ENCODE measurements around the gene MYRFL. TPM values are rescaled to one million over a fixed set of nuclear protein-coding genes. Genes with fewer than 3 reads are reported as not detected.

Gene MYRFL
- total RNA-seq, 1 experiment from 2014 or later, result 0.57 TPM

DNA sequence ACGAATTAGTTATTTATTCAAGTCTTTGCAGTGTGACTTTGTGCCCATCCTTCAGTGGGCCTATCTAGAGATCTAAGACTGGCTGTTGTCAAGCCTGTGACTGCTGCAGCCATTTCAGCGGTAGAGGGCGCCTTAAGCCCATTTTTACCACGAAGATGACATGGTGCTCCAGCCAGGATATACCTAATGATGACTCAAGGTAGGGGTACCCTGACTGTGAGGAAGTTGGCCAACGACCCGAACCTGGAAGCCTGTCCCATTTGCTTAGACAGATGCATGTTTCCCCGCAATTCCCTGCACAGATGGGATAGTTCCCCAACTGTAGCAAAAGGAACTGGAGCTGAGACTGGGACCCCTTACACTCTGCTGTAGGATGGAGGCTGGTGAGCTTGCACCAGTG lies 45.1 kb upstream of the MYRFL start:
- no peaks in the 10 kb centered on the region for H3K27me3 Mint-ChIP-seq (ENCODE audit: low read depth)
- Histone ChIP-seq H3K4me2 (ENCODE audit: insufficient read depth, insufficient read length, low read length) (peak overlapping the region; percentile 11), H2AFZ (ENCODE audit: low read length) (no peak overlapping the region), H2BK12ac (ENCODE audit: insufficient read length, low read depth, low read length) (no peak overlapping the region), H3K23me2 (ENCODE audit: insufficient read length, low read depth, low read length, poor library complexity, severe bottlenecking) (no peaks in the 10 kb centered on the region), H3K4ac (ENCODE audit: low read depth, low read length) (no peak overlapping the region), H3K79me2 (ENCODE audit: insufficient read depth, low read length) (no peaks in the 10 kb centered on the region), H4K8ac (replicated peaks; ENCODE audit: insufficient read length, low read depth, low read length) (no peak overlapping the region), H3K4me1 (ENCODE audit: insufficient read depth, low read length) (no peaks in the 10 kb centered on the region), H3K18ac (ENCODE audit: insufficient read length, low read depth, low read length) (no peak overlapping the region), H2BK15ac (ENCODE audit: low read depth, low read length) (no peak overlapping the region), H4K5ac (ENCODE audit: insufficient read length, low read depth, low read length) (no peak overlapping the region), H3K9ac (ENCODE audit: extremely low read depth, insufficient read length, low read length) (no peak overlapping the region), H2BK120ac (ENCODE audit: low read depth, low read length, poor library complexity, severe bottlenecking) (no peak overlapping the region), H3K56ac (ENCODE audit: insufficient read length, low read depth, low read length) (no peak overlapping the region), H3K9me3 (ENCODE audit: control insufficient read depth, low read depth, low read length) (no peaks in the 10 kb centered on the region), H3T11ph (ENCODE audit: low read length) (no peak overlapping the region), H3K14ac (ENCODE audit: insufficient read depth, low read length) (no peak overlapping the region), H2AK5ac (ENCODE audit: insufficient read length, low read length) (no peak overlapping the region), H3K27ac (ENCODE audit: insufficient read length, low read depth, low read length) (no peak overlapping the region), H2BK20ac (ENCODE audit: low read depth, low read length, poor library complexity, severe bottlenecking) (no peak overlapping the region), H3K23ac (ENCODE audit: insufficient read length, low read depth, low read length) (no peak overlapping the region), H3K79me1 (ENCODE audit: insufficient read depth, low read depth, low read length, poor library complexity, severe bottlenecking) (peaks cover under 1% of the 10 kb centered on the region), H2BK5ac (ENCODE audit: insufficient read length, low read length) (no peak overlapping the region), H4K20me1 (ENCODE audit: control insufficient read depth, insufficient read depth, insufficient read length) (no peaks in the 10 kb centered on the region), H3K27me3 (ENCODE audit: insufficient read depth, low read length) (no peaks in the 10 kb centered on the region), H4K91ac (ENCODE audit: insufficient read length, low read depth, low read length) (no peak overlapping the region)
- no CpG with 5 or more reads among the region's 7 CpGs for WGBS (ENCODE audit: extremely low coverage, insufficient read length, low lambda C conversion rate)
- H3K4me1 Mint-ChIP-seq, result peaks cover 13% of the 10 kb centered on the region in 2 experiments
- peak overlapping the region in 1 of 2 experiments; percentile 57; a peak in 2 of 5 replicates for H3K4me3 Mint-ChIP-seq
- peak overlapping the region in 1 of 3 experiments; percentile 58; a peak in 1 of 7 replicates for H3K27ac Mint-ChIP-seq
- H3K9me3 Mint-ChIP-seq, result peaks cover 0 to 3% of the 10 kb centered on the region in 2 experiments; a peak in 3 of 5 replicates
- H3K36me3 Mint-ChIP-seq (ENCODE audit: insufficient read depth in 1 of 3, low read depth in 3 of 3), result peaks cover 0 to 15% (median 12%) of the 10 kb centered on the region in 3 experiments
- peak; percentile 84 for DNase-seq
- peak; percentile 86 for TF ChIP-seq CTCF (conservative IDR thresholded peaks at IDR 0.05)
